GM10266 (cell line): ENCODE results near the gene SDK1.

Experiments used
- DNase-seq: peaks from one replicate; pipeline ENCODE4 v3.0.0; 2012; ENCODE audit errors: extremely low spot score
- TF ChIP-seq, protein P1 (sequence below): IDR thresholded peaks from 2 replicates; pipeline ENCODE4 v1.5.1; 2012; ENCODE audit warnings: mild to moderate bottlenecking, low read depth; ENCODE audit not compliant: control insufficient read depth, insufficient read depth; ENCODE audit errors: missing control alignments

The SDK1 gene

DNA sequence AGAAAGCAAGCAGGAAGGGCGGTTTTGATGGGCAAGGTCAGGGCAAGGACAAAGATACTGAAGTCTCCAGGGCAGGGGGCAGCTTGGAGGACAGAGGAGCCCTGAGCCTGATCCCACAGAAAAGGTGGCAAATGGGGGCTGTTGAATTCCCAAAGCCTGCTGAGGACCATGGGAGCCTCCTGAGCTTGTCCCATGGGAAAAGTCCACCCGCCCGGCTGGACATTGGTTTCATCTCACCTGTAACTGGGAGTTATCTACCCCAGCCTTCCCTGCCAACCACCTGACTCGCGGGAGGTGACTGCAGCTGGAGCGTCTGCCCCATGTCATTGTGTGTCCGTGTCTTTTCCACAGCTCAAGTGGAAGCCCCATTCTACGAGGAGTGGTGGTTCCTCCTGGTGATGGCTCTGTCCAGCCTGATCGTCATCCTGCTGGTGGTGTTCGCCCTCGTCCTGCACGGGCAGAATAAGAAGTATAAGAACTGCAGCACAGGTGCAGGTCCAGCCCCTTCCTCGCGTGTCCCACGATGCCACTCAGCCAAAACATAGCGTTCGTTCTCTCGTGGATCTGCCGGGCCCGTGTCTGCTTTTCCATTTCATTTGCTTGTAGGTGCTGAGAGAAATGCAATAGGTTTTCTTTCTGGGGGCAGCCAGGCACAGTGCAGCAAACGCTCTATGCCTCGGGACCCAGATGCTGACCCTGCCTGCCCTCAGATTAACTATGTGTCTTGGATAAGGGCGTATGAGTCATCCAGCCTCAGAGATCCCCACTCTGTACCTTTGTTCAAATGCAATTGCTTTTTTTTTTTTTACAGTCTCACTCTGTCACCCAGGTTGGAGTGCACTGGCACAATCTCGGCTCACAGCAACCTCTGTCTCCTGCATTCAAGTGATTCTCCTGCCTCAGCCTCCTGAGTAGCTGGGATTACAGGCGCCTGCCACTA, 936.5 kb downstream of the SDK1 start:
- TF ChIP-seq, protein P1, sequence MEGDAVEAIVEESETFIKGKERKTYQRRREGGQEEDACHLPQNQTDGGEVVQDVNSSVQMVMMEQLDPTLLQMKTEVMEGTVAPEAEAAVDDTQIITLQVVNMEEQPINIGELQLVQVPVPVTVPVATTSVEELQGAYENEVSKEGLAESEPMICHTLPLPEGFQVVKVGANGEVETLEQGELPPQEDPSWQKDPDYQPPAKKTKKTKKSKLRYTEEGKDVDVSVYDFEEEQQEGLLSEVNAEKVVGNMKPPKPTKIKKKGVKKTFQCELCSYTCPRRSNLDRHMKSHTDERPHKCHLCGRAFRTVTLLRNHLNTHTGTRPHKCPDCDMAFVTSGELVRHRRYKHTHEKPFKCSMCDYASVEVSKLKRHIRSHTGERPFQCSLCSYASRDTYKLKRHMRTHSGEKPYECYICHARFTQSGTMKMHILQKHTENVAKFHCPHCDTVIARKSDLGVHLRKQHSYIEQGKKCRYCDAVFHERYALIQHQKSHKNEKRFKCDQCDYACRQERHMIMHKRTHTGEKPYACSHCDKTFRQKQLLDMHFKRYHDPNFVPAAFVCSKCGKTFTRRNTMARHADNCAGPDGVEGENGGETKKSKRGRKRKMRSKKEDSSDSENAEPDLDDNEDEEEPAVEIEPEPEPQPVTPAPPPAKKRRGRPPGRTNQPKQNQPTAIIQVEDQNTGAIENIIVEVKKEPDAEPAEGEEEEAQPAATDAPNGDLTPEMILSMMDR, result no peak
- no peak for DNase-seq

DNA sequence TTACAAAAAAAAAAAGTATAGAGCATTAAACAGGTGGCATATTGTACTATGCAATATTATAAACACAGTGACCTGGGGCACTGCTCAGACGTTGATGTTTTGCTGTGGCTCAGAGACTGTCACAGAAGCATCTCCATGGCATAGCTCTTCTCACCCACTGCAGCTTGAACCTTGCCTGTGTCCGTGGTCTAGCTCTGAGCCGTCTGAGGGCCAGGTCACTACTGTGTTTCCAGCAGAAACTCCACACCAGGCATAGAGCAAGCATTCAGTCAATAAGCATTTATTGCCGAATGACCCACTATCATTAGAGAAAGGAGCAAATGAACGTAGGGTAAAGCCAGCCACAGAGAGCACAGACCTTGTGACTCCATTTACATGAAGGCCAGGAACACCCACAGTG, 937.8 kb downstream of the SDK1 start:
- TF ChIP-seq, protein P1, result no peak
- DNase-seq, result no peak

DNA sequence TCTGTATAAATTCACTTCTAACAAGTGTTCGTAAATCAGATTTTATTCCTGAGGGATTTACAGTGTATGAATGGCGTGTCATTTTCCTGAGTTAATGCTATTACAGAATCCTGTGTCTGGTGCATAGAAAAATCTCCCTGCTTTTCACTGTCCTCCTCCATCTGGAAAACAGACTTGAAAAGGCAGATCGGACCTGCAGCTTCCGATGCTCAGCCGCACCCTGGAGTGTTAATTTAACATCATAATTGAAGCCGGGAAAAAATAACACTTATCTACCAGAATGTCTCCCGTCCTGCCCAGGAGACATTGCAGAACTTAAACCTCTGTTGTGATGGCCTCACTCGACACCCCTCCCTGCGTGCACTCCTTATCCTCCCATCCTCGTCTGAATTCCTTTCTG, 939.0 kb downstream of the SDK1 start:
- TF ChIP-seq, protein P1, result no peak
- DNase-seq, result no peak

DNA sequence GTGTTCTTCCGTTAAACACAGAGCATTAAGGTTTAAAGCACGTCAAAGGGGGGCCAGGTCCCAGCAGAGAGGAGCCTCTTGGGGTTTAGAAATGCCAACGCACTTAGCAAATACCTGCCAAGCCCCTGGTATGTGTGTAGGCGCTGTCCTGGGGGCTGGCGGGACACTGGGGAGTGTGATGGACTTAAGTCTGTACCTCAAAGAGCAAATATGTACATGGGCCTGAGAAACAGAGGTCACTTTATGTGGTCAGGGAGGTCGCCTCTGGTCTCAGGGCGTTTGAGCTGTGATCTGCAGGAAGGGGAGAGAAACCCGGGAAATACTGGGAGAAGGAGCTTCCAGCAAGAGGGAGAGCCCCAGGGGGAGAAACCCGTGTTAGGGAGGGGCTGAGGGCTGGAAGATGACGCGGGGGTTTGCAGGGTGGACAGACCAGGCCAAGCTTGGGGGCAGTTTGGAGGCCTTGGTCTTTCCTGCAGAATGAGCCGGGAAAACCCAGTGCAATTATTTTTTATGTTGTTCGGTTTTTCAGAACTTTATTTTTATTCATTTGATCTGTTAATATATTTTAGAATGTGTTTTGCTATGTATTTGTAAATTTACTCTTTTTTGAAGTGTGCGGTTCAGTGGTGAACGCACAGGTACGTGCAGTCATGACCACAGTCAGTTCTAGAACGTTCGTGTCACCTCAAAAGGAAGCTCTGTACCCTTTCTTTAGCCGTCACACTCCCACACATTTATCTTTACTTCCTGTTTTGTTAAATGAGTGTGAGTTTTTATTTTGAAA, 939.7 kb downstream of the SDK1 start:
- TF ChIP-seq, protein P1, result no peak
- no peak for DNase-seq

DNA sequence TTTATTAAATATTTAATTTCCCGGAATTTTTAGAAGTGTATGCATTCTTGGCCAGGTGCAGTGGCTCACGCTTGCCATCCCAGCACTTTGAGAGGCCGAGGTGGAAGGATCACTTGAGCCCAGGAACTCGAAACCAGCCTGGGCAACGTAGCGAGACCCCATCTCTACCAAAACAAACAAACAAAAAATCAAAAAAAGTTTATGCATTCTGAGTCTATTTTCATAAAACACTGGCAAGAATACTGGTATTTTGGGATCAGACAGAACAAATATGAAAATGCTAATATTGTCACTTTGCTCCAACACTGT, 940.2 kb downstream of the SDK1 start:
- TF ChIP-seq, protein P1, result no peak

DNA sequence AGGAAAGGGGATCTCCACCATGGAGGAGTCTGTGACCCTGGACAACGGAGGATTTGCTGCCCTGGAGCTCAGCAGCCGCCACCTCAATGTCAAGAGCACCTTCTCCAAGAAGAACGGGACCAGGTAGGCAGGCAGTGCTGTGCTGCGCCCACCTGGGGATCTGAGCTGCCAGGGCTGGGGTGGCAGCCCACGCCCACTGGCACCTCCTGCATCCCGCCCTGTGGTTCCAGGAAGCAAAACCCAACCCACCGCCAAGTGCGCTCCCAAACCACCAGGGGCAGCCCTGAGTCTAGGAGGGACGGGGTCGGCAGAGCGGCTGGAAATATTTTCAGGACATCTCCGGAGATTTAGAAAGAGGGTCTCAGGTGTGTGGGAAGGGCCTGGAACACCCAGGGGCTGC, 940.7 kb downstream of the SDK1 start:
- DNase-seq, result no peak

More for the DNA sequence above, 940.2 kb downstream of the SDK1 start:
- DNase-seq, result no peak

More for the DNA sequence above, 940.7 kb downstream of the SDK1 start:
- TF ChIP-seq, protein P1, result no peak
